Esophagus (tissue), 2 donors: ENCODE results near the gene UBA52. TPM values are rescaled to one million over a fixed set of nuclear protein-coding genes. Genes with fewer than 3 reads are reported as not detected.

Experiments
- H3K27ac ChIP-seq, 2 donors: one replicate each; pipeline ENCODE4 v1.5.1; 2013; ENCODE audit warnings: low read depth in 2 of 2, mild to moderate bottlenecking in 2 of 2, inconsistent platforms in 1 of 2, low read length in 1 of 2, moderate library complexity in 1 of 2
- H3K27me3 ChIP-seq, 2 donors: one replicate each; pipeline ENCODE4 v1.6.1; 2013; ENCODE audit warnings: low read length in 2 of 2, control low read depth in 1 of 2, mild to moderate bottlenecking in 1 of 2; ENCODE audit not compliant: insufficient read depth in 2 of 2, control insufficient read depth in 1 of 2
- H3K36me3 ChIP-seq, 2 donors: one replicate each; pipeline ENCODE4 v1.6.1; 2013; ENCODE audit warnings: low read length in 1 of 2; ENCODE audit not compliant: control insufficient read depth in 2 of 2, insufficient read depth in 2 of 2
- H3K4me1 ChIP-seq, 2 donors: one replicate each; pipeline ENCODE4 v1.6.1; 2013; ENCODE audit warnings: low read length in 1 of 2; ENCODE audit not compliant: control insufficient read depth in 2 of 2, insufficient read depth in 2 of 2
- H3K4me3 ChIP-seq, 2 donors: one replicate each; pipeline ENCODE4 v1.5.1; 2013; ENCODE audit warnings: low read length in 2 of 2, mild to moderate bottlenecking in 2 of 2, low read depth in 1 of 2, moderate library complexity in 1 of 2
- H3K9me3 ChIP-seq, 2 donors: one replicate each; pipeline ENCODE4 v1.6.1; 2013; ENCODE audit warnings: mild to moderate bottlenecking in 2 of 2, low read depth in 1 of 2, low read length in 1 of 2, moderate library complexity in 1 of 2; ENCODE audit not compliant: control insufficient read depth in 2 of 2, insufficient read depth in 1 of 2
- WGBS, 2 donors: extraction: QIAGEN DNeasy Blood & Tissue Kit; methylation state at CpG; one replicate each; pipeline ENCODE4 v1.1.7; 2013; 5-methylcytosine and 5-hydroxymethylcytosine counted together
- polyA plus RNA-seq, 2 donors: library from polyadenylated mRNA; stranded (reverse); fragments of 200-250 nt; gene quantifications; one replicate each; pipeline ENCODE4 v1.2.3, GENCODE V29; 2013
- donor health status: healthy with polysubstance abuse.
- donor health status: Bipolar disorder and iron deficiency.

The UBA52 gene
- polyA plus RNA-seq, 2 donors = 709 to 1,325 TPM

GRCh38 chr19:18610556-18611326, 39.1 kb downstream of the UBA52 start:
- Histone ChIP-seq H3K4me1 (peaks cover 17 to 20% of the 10 kb centered on the region in 2 donors), H3K9me3 (peaks cover 2% of the 10 kb centered on the region in 2 donors), H3K27me3 (peaks cover 4 to 39% of the 10 kb centered on the region in 2 donors)

GRCh38 chr19:18611327-18612050, 39.8 kb downstream of the UBA52 start:
- H3K4me3 ChIP-seq = peak overlapping the region in 1 of 2 donors; percentile 13
- peaks cover 4 to 35% of the 10 kb centered on the region in 2 donors for H3K27me3 ChIP-seq
- 3 to 4% methylated on average over 50 to 62 of the region's 62 CpGs for WGBS, 2 donors
- peaks cover 17 to 20% of the 10 kb centered on the region in 2 donors for H3K4me1 ChIP-seq
- no peaks in the 10 kb centered on the region for H3K36me3 ChIP-seq
- no peak overlapping the region for H3K27ac ChIP-seq
- H3K9me3 ChIP-seq = peaks cover 2% of the 10 kb centered on the region in 2 donors

More at GRCh38 chr19:18610556-18611326, 39.1 kb downstream of the UBA52 start:
- H3K4me3 ChIP-seq = no peak overlapping the region
- H3K36me3 ChIP-seq = no peaks in the 10 kb centered on the region
- H3K27ac ChIP-seq = no peak overlapping the region
- 8 to 12% methylated on average over 20 to 45 of the region's 45 CpGs for WGBS, 2 donors

- peaks cover 2 to 4% of the 10 kb centered on the region in 2 donors for H3K9me3 ChIP-seq
- peak overlapping the region in 1 of 2 donors; percentile 42 for H3K4me3 ChIP-seq
- WGBS, 2 donors = 2% methylated on average over 27 to 30 of the region's 30 CpGs
- peaks cover 17 to 19% of the 10 kb centered on the region in 2 donors for H3K4me1 ChIP-seq
- H3K36me3 ChIP-seq = no peaks in the 10 kb centered on the region
- H3K27ac ChIP-seq = no peak overlapping the region
- peaks cover 4 to 35% of the 10 kb centered on the region in 2 donors for H3K27me3 ChIP-seq
Observed at GRCh38 chr19:18612051-18612771, 40.6 kb downstream of the UBA52 start.

DNA sequence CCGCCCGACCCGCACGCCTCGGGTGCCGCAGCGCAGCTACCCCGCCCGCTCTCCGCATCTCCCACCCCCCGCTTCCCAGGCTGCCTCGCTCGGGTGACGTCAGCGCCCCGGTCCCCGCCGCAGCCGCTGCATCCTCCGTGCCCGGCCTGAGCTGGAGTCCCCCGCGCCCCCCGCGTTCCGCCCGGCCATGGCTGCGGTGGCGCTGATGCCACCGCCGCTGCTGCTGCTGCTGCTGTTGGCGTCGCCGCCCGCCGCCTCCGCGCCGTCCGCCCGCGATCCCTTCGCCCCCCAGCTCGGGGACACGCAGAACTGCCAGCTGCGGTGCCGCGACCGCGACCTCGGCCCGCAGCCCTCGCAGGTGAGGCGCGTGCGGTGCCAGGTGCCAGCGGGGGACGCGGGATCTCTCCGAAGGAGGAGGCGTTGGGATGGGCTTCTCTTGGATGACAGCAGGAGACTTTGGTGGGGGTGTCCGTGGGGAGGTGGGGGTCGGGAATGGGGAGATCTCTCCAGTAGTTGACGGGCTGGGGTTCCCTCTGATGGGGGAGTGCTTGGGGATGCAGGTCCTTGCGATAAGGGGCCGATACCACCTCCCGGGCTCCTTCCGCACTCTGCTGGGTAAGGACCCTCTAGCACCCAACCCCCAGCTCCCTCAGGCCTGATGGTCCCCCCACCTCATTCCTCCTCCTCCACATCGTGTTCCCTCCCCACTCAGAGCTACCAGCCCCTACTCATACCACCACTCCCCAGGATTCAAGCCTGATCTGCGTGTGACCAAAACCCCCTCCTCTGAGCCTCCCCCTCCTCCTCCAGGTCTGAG, 41.3 kb downstream of the UBA52 start, which contains the start of gene TMEM59L:
Gene TMEM59L (plus strand): TSS at position 99 of the 817 bp plus-strand sequence. CDS start 89 bp downstream, at position 188.
- Histone ChIP-seq H3K27ac (no peak within 1 kb of the TSS), H3K4me3 (peak within 1 kb of the TSS; percentile 40 to 42), H3K27me3 (peaks cover 4 to 34% of the 10 kb centered on the region in 2 donors), H3K36me3 (no peaks in the 10 kb centered on the region), H3K4me1 (peaks cover 10 to 15% of the 10 kb centered on the region in 2 donors), H3K9me3 (peaks cover 2 to 4% of the 10 kb centered on the region in 2 donors)
- WGBS, 2 donors = 2 to 3% methylated on average over 64 to 70 of the region's 70 CpGs

- Histone ChIP-seq H3K36me3 (no peaks in the 10 kb centered on the region), H3K4me3 (no peak overlapping the region), H3K4me1 (peaks cover 10 to 15% of the 10 kb centered on the region in 2 donors), H3K27me3 (peaks cover 4 to 32% of the 10 kb centered on the region in 2 donors), H3K27ac (no peak overlapping the region), H3K9me3 (peaks cover 2 to 6% of the 10 kb centered on the region in 2 donors)
- WGBS, 2 donors = 41 to 53% methylated on average over 23 of the region's 23 CpGs
Observed at GRCh38 chr19:18613589-18614234, 42.1 kb downstream of the UBA52 start.

- WGBS, 2 donors = 83 to 86% methylated on average over 3 of the region's 3 CpGs
- H3K4me1 ChIP-seq = peaks cover 10 to 12% of the 10 kb centered on the region in 2 donors
- peaks cover 2 to 6% of the 10 kb centered on the region in 2 donors for H3K9me3 ChIP-seq
- H3K36me3 ChIP-seq = no peaks in the 10 kb centered on the region
- peaks cover 0 to 25% of the 10 kb centered on the region in 2 donors for H3K27me3 ChIP-seq
- no peak overlapping the region for H3K27ac ChIP-seq
- no peak overlapping the region for H3K4me3 ChIP-seq
Observed at GRCh38 chr19:18616023-18616422, 44.4 kb downstream of the UBA52 start.

DNA sequence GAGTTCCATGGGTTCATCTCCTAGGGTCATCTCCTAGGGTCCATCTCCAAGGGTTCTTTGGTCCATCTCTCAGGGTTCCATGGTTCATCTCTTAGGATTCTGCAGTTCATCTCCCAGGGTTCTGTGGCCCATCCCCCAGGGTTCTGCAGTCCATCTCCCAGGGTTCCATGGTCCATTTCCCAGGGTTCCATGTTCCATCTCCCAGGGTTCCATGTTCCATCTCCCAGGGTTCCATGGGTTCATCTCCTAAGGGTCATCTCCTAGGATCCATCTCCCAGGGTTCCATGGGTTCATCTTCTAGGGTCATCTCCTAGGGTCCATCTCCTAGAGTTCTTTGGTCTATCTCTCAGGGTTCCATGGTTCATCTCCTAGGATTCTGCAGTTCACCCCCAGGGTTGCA, 45.9 kb downstream of the UBA52 start:
- Histone ChIP-seq H3K9me3 (peaks cover 2 to 6% of the 10 kb centered on the region in 2 donors), H3K36me3 (no peaks in the 10 kb centered on the region), H3K4me3 (no peak overlapping the region), H3K4me1 (peaks cover 4 to 5% of the 10 kb centered on the region in 2 donors), H3K27me3 (peaks cover 0 to 15% of the 10 kb centered on the region in 2 donors), H3K27ac (no peak overlapping the region)

GRCh38 chr19:18618236-18618635, 46.6 kb downstream of the UBA52 start:
- H3K27me3 ChIP-seq = peaks cover 0 to 11% of the 10 kb centered on the region in 2 donors
- no peak overlapping the region for H3K27ac ChIP-seq
- 83 to 94% methylated on average over 13 of the region's 13 CpGs for WGBS, 2 donors
- no peak overlapping the region for H3K4me3 ChIP-seq
- H3K36me3 ChIP-seq = no peaks in the 10 kb centered on the region
- no peaks in the 10 kb centered on the region for H3K4me1 ChIP-seq
- peaks cover 2 to 6% of the 10 kb centered on the region in 2 donors for H3K9me3 ChIP-seq
